GM19025 (cell line): ENCODE data around the gene FLII.
A peak's percentile ranks its signal among the peaks of the same experiment; 100 is the strongest.

Experiments
- ATAC-seq: cut with Tn5 transposase; IDR thresholded peaks from one replicate; pipeline ENCODE4 v1.9.1; 2021; ENCODE audit warnings: mild to moderate bottlenecking, low read depth, moderate library complexity; ENCODE audit not compliant: unreplicated experiment

FLII gene

GRCh38 chr17:18246109-18246725, 12.3 kb downstream of the FLII start:
- no peak for ATAC-seq

GRCh38 chr17:18245038-18245776, 13.3 kb downstream of the FLII start:
- ATAC-seq: no peak

- no peak for ATAC-seq
These were observed 17.2 kb downstream of the FLII start for GRCh38 chr17:18241229-18241871.

GRCh38 chr17:18240449-18240848, 18.1 kb downstream of the FLII start:
- ATAC-seq: no peak

- no peak for ATAC-seq
These were observed 20.2 kb downstream of the FLII start for GRCh38 chr17:18238299-18238698.

GRCh38 chr17:18237461-18237860, 21.1 kb downstream of the FLII start:
- no peak for ATAC-seq

GRCh38 chr17:18236494-18236893, 22.0 kb downstream of the FLII start:
- ATAC-seq: no peak

GRCh38 chr17:18235743-18236256, 22.7 kb downstream of the FLII start:
- no peak for ATAC-seq

GRCh38 chr17:18234853-18235380, 23.6 kb downstream of the FLII start:
- ATAC-seq: no peak

- no peak for ATAC-seq
These were observed 24.6 kb downstream of the FLII start for GRCh38 chr17:18233803-18234518.

GRCh38 chr17:18231164-18231563, 27.4 kb downstream of the FLII start:
- ATAC-seq: no peak

- no peak for ATAC-seq
These were observed 28.0 kb downstream of the FLII start for GRCh38 chr17:18230288-18231141.

- ATAC-seq: no peak
These were observed 28.8 kb downstream of the FLII start for GRCh38 chr17:18229771-18230170.

GRCh38 chr17:18229254-18229653, 29.3 kb downstream of the FLII start:
- no peak for ATAC-seq

- ATAC-seq: no peak
These were observed 30.3 kb downstream of the FLII start for GRCh38 chr17:18228176-18228682.

- no peak for ATAC-seq
These were observed 30.9 kb downstream of the FLII start for GRCh38 chr17:18227635-18228034.

- ATAC-seq: no peak
These were observed 32.1 kb downstream of the FLII start for GRCh38 chr17:18226284-18226945.

- ATAC-seq: peak; percentile 5
These were observed 32.8 kb downstream of the FLII start for GRCh38 chr17:18225642-18226283.
